ENCODE data around the gene PIH1D2. TPM values are rescaled to one million over a fixed set of nuclear protein-coding genes. Genes with fewer than 3 reads are reported as not detected.
"Not testable (repeated sequence)": the region's sequence is repeated elsewhere in the genome, so short reads cannot be mapped to it uniquely, and the experiment has no call there.

PIH1D2 gene
- total RNA-seq, 1 donor: 5.1 TPM

DNA sequence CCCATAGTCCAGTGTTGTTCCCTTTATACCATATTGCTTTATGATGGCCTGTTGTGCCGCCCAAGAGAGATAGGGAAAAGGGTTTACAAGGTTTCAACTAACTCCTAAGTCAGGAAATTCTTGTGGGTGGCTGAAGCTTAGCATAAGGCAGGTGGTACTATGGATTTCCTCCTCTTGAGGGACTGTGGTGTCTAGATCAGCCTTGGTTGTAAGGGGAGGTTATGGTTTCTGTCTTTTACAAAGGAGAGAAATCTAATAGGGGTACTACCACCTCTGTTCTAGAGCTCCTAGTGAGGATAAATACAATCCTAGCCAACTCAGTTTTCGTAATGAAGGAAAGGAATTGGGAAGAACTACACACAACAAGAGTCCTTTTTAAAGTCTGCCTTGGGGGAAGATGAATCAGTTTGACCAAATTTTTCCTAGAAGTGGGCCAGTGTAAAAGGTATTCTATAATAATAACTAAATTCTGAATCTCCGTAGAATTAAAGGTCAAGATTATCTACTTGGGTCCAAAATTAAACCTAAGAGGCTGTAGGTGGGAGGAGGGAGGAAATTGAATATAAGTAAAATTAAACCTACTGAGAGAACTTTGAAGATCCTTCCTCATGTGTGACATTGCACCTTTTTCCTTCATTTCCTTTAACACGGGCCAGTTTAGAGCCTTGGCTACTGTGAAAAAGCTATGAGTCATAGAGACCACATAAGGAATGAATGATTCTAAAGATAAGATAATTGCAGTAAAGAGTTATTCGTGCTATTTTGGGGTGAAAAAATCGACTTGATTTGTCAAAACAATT lies 31.5 kb downstream of the PIH1D2 start:
- TF ChIP-seq, protein P1, sequence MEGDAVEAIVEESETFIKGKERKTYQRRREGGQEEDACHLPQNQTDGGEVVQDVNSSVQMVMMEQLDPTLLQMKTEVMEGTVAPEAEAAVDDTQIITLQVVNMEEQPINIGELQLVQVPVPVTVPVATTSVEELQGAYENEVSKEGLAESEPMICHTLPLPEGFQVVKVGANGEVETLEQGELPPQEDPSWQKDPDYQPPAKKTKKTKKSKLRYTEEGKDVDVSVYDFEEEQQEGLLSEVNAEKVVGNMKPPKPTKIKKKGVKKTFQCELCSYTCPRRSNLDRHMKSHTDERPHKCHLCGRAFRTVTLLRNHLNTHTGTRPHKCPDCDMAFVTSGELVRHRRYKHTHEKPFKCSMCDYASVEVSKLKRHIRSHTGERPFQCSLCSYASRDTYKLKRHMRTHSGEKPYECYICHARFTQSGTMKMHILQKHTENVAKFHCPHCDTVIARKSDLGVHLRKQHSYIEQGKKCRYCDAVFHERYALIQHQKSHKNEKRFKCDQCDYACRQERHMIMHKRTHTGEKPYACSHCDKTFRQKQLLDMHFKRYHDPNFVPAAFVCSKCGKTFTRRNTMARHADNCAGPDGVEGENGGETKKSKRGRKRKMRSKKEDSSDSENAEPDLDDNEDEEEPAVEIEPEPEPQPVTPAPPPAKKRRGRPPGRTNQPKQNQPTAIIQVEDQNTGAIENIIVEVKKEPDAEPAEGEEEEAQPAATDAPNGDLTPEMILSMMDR (IDR thresholded peaks at IDR 0.05; ENCODE audit: insufficient read depth, low read length): no peak

DNA sequence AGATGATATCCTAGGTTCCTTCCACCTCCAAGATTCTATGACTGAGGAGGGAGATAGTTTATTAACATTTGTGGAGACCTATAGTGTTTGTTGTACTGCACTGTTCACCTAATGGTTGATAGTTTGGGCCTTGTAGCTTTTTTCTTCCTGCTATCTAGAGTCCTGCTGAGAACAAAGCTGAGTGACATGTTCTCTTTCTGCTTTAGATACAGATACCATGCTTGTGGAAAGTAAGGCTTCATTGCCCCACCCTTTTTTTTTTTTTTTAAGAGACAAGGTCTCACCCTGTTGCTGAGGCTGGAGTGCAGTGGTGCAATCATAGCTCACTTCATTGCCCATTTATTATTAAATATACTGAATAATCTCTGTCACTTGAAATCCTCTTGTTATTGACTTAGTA lies 36.3 kb downstream of the PIH1D2 start:
- DNase-seq (ENCODE audit: low read depth): no peak
- TF ChIP-seq, protein P1 (IDR thresholded peaks at IDR 0.05; ENCODE audit: insufficient read depth, low read length): no peak
- H3K4me3 ChIP-seq (ENCODE audit: low read depth, low read length): no peak overlapping the region

More for the DNA sequence above, 31.5 kb downstream of the PIH1D2 start:
- no peak overlapping the region for H3K4me3 ChIP-seq (ENCODE audit: low read depth, low read length)
- peak; percentile 46 for DNase-seq (ENCODE audit: low read depth)

DNA sequence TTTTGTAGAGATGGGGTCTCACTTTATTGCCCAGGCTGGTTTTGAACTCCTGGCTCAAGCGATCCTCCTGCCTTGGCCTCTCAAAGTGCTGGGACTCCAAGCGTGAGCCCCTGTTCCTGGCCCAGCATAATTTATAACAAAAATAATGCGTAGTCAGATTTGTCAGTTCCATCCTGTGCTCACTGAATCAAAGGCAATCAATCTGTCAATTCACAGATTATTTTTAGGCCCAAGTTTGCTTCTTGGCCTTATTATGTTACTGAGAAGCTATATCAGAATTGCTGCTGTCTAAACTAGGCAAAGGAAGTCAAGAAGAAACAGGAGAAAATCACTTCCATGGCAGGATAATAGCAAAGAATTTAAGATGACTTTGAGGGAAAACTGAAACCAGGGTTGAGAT lies 39.9 kb downstream of the PIH1D2 start:
- no peak overlapping the region for H3K4me3 ChIP-seq (ENCODE audit: low read depth, low read length)
- TF ChIP-seq, protein P1 (IDR thresholded peaks at IDR 0.05; ENCODE audit: insufficient read depth, low read length): no peak
- no peak for DNase-seq (ENCODE audit: low read depth)

DNA sequence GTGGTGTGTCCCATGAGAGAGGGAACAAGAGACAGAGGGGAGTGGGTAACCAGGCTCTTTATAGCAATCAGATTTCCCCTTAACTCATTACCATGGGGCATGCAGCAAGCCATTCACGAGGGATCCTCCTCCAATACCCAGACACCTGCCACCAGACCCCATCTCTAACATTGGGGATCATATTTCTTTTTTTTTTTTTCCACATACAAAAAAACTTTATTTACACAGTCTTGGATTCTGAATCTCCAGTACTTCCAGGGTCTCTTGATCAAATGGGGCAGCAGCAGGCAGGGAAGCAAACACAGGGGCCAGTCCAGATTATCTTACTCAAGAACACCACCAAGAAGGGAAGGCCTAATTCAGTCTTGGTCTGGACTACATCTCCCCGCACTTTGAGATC lies 44.4 kb downstream of the PIH1D2 start:
- TF ChIP-seq, protein P1 (IDR thresholded peaks at IDR 0.05; ENCODE audit: insufficient read depth, low read length): no peak
- H3K4me3 ChIP-seq (ENCODE audit: low read depth, low read length): no peak overlapping the region
- no peak for DNase-seq (ENCODE audit: low read depth)

DNA sequence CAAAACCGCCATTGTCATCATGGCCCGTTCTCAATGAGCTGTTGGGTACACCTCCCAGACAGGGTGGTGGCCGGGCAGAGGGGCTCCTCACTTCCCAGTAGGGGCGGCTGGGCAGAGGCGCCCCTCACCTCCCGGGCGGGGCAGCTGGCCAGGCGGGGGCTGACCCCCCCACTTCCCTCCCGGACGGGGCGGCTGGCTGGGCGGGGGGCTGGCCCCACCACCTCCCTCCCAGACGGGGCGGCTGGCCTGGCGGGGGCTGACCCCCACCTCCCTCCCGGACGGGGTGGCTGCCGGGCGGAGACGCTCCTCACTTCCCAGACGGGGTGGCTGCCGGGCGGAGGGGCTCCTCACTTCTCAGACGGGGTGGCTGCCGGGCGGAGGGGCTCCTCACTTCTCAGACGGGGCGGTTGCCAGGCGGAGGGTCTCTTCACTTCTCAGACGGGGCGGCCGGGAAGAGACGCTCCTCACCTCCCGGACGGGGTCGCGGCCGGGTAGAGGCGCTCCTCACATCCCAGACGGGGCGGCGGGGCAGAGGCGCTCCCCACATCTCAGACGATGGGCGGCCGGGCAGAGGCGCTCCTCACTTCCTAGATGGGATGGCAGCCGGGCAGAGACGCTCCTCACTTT lies 46.9 kb downstream of the PIH1D2 start:
- DNase-seq (ENCODE audit: low read depth); H3K4me3 ChIP-seq (ENCODE audit: low read depth, low read length): not testable (repeated sequence)

DNA sequence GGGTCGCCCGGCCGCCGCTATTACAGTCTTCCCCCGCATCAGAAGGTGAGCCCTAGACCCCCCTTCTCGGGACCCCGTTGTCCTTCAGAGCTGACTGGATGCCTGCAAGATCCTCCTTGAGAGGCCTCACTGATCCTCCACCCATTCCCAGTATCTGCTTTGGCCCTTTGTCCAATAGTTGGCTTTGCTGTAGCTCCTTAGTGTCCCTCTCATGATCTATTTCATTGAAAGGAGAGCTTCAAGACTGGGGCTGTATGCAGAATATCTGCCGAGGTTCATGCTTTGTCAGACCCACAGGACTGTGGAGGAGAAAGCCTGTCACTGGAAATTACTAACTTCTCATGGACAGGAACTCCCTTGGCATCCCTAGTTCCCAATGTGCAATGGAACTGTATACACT lies 48.1 kb downstream of the PIH1D2 start:
- H3K4me3 ChIP-seq (ENCODE audit: low read depth, low read length): peak overlapping the region; percentile 92
- DNase-seq (ENCODE audit: low read depth): peak; percentile 17
- TF ChIP-seq, protein P1 (IDR thresholded peaks at IDR 0.05; ENCODE audit: insufficient read depth, low read length): no peak
